ENCODE data around the gene C20orf141.
"Not testable (repeated sequence)": the region's sequence is repeated elsewhere in the genome, so short reads cannot be mapped to it uniquely, and the experiment has no call there.

Gene C20orf141

DNA sequence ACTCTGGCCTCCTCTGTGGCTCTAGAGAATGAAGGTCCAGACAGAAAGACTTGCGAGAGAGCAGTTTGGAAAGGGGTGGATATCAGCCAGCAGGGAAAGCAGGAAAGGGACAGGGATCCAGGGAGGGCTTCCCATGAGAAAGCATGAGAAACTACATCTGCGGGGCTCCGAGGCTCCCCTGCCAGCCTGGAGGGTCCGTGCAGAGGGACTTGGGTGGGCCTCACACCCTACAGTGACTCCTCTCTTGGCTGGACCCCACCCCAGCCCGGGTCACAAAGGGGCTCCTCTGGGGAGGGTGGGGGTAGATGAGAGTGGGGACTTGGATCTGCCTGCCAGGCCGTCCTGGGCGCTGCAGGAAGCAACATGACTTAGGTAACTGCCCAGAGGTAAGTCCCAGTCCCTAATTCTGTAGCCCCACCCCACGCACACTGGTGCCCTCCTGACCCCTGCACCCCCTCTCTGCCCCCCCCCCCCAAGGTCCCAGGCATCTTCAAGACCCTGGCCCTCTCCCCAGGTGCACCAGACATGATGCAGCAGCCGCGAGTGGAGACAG is 1.3 kb downstream of the C20orf141 start, which contains the start of gene TMEM239:
Gene TMEM239 (plus strand): TSS at position 335 of the 553 bp plus-strand sequence. CDS start 191 bp downstream, at position 526.
- DNase-seq (ENCODE audit: insufficient read length) (no peak), FAIRE-seq (no peak)
- no peak for TF ChIP-seq TAF1 (IDR thresholded peaks at IDR 0.05; ENCODE audit: borderline replicate concordance, low read depth, low read length)
- no peak for TF ChIP-seq POLR2AphosphoS5 (IDR thresholded peaks at IDR 0.05; ENCODE audit: low read depth, low read length)
- TF ChIP-seq POLR2A (IDR thresholded peaks at IDR 0.05; ENCODE audit: low read depth, low read length): no peak

DNA sequence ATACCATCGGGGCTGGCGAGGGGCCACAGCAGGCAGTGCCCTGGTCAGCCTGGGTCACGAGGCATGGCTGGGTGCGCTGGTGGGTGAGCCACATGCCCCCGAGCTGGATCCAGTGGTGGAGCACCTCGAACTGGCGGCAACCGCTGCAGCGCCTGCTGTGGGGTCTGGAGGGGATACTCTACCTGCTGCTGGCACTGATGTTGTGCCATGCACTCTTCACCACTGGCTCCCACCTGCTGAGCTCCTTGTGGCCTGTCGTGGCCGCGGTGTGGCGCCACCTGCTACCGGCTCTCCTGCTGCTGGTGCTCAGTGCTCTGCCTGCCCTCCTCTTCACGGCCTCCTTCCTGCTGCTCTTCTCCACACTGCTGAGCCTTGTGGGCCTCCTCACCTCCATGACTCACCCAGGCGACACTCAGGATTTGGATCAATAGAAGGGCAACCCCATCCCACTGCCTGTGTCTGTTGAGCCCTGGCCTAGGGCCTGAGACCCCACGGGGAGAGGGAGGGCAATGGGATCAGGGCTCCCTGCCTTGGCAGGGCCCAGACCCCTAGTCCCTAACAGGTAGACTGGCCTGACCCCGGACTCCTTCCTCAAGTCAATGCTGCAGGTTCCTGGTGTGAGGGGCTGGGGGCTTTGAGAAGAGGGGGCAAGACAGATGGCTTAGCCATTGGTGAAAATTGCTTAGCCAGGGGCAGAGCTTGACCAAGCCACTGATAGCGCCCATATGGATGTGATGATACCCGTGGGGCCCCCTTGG is 2.0 kb downstream of the C20orf141 start:
- FAIRE-seq: no peak
- TF ChIP-seq POLR2A (IDR thresholded peaks at IDR 0.05; ENCODE audit: low read depth, low read length) (no peak), TAF1 (IDR thresholded peaks at IDR 0.05; ENCODE audit: borderline replicate concordance, low read depth, low read length) (no peak), POLR2AphosphoS5 (IDR thresholded peaks at IDR 0.05; ENCODE audit: low read depth, low read length) (no peak)
- no peak for DNase-seq (ENCODE audit: insufficient read length)

DNA sequence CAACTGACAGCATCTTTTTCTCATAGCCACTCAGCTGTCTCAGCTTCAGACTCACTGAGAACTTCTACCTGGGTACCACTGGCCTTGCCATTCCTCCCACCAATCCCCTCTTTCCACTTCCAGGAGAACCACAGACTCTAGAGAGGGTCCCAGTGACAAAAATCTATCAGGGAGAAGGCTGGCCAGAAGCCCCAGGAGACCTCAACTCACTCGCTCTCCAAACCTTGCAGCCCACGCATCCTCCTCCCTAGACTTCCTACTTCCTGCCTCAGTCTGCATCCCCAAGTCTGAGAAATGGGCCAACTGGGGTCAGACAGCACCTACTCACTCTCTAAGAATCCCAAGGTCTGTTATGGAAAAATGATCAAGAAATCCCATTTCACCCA is 2.5 kb downstream of the C20orf141 start:
- no peak for FAIRE-seq
- DNase-seq (ENCODE audit: insufficient read length): no peak
- TF ChIP-seq TAF1 (IDR thresholded peaks at IDR 0.05; ENCODE audit: borderline replicate concordance, low read depth, low read length) (no peak), POLR2AphosphoS5 (IDR thresholded peaks at IDR 0.05; ENCODE audit: low read depth, low read length) (no peak), POLR2A (IDR thresholded peaks at IDR 0.05; ENCODE audit: low read depth, low read length) (no peak)

DNA sequence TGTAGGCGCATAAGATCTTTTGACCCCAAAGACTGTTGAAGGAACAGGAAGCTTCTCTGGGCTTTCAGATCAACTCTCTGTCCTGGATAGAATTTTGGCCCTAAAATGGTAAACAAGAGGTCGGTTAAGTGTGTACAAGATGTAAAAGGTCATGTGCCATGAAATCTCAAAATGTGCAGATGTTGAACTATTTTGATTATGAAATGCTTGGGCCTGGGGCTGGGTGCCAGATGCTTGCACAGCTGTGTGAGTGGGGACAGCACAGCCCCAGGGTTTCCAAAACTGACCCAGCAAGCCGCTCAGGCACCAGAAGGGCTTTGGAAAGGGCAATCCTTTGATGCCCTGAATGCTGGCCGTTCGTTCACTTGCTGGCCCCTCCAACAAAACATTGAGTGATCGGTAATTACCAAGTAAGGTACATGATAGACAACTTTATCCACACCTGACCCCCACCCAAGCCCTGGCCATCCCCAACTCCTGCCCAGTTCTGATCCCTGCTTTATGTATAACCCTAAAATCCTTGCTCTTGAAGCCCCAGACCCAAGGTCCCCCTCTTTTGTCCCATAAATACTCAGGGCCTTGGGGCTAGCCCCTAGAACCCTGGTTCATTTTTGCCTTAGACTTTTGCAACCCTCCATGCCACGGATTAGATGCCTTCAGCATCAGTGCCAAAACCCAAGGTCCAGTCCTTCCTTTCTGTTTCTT is 3.3 kb downstream of the C20orf141 start:
- TF ChIP-seq POLR2AphosphoS5 (IDR thresholded peaks at IDR 0.05; ENCODE audit: low read depth, low read length) (no peak), TAF1 (IDR thresholded peaks at IDR 0.05; ENCODE audit: borderline replicate concordance, low read depth, low read length) (no peak), POLR2A (IDR thresholded peaks at IDR 0.05; ENCODE audit: low read depth, low read length) (no peak)
- FAIRE-seq (no peak), DNase-seq (ENCODE audit: insufficient read length) (no peak)

DNA sequence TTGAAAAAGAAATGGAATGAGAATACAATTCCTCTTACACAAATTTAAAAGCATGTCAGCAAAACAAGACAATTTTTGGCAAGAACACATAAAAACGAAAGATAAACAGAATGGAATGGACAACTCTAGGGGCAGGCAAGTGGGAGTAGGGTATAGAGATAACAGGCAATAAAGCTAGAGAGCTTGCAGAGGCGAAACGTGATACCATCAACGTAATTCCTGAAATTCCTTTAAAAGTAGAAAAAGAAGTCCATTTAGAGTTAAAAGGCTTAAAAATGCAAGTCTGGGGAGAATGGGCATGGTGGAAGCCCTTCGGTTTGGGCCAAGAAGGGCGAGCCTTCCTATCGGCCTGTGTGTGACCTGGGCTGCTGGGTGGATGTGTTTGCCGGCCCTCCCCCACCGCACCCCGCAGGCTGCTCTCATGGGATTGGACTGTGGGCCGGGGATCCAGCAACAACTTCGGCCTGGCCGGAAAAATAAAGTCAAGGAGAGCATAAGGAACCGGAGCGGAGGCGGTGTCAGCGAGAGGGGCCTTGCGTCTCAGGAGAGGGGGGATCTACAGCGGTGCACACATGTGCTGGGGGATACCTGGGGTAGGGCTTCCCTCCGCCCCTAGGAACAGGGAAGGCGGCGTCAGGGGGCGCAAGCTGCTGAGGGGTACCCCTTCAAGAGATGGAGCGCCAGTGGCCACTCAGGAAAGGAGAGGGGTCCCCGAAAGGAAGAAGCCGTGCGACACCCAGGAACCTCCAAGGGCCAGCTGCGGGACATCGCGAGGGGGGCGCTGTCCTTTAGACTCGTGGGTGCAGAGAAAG is 5.5 kb downstream of the C20orf141 start:
- FAIRE-seq (no peak), DNase-seq (ENCODE audit: insufficient read length) (no peak)
- TF ChIP-seq POLR2AphosphoS5 (IDR thresholded peaks at IDR 0.05; ENCODE audit: low read depth, low read length) (no peak), TAF1 (IDR thresholded peaks at IDR 0.05; ENCODE audit: borderline replicate concordance, low read depth, low read length) (no peak), POLR2A (IDR thresholded peaks at IDR 0.05; ENCODE audit: low read depth, low read length) (no peak)

DNA sequence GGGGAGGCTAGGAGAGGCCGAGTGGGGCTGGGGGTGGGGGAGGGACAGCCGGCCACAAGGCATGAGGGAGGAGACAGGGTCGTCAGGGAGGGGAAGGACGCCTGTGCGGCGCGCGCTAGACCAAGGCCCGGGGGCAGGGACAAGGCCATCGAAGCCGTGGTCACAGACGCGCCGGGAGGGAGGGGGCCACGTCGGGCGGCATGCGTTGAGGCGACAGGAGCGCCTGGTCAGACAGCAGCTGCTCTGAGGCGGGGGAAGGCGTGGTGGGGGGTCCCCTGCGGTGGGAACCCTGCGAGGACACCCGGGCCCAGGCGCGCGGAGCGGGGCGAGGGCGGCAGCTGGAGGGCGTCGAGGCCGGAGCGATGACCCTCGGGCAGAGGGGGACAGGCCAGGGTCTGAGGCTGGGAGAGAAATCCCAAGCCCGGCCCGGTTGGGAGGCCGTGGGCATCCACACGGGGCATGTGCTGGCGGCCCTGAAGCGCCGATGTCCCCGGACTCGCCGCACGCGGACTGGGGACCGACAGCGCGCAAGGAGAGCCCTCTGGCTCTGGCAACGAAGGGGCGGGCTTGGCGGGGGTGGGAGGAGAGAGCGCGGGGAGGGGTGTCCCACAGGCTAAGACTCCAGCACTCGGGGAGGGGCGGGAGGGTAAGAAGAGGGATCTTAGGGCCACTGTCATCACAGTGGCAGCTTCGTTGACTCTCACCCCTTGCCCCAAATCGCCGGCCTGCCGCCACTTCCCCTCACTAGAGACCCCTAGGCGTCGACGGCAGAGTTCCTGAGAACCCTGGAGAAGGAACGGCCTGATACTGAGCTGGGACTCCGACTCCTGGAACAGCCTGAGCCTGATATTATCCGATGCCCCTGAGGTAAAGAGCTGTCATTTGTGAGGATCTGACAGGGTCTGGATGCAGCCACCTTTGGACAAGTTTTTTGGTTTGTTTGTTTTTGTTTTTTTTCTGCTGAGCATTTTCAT is 6.4 kb downstream of the C20orf141 start:
- DNase-seq (ENCODE audit: insufficient read length) (no peak), FAIRE-seq (no peak)
- TF ChIP-seq POLR2AphosphoS5 (IDR thresholded peaks at IDR 0.05; ENCODE audit: low read depth, low read length) (no peak), TAF1 (IDR thresholded peaks at IDR 0.05; ENCODE audit: borderline replicate concordance, low read depth, low read length) (no peak)

DNA sequence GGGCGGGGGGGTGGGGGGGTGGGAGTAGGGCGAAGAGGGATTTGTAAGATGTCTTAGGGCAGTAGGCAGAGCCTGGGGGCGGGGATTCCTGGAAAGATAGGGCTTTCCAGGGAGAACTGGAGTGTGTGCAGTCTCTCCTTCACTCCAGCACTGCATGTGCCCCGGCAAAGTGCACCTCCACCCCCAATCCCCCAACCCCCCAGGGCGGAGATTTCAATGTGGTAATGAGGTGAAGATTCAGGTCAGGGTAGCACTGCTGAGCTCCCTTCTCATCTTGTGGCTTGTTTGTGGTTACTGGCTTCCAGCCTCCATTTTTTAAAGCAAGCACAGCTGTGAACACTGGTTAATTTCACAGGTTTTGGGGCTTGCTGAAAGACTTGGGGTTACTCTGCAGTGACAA is 7.3 kb downstream of the C20orf141 start:
- DNase-seq (ENCODE audit: insufficient read length): no peak
- no peak for FAIRE-seq
- TF ChIP-seq POLR2AphosphoS5 (IDR thresholded peaks at IDR 0.05; ENCODE audit: low read depth, low read length) (no peak), TAF1 (IDR thresholded peaks at IDR 0.05; ENCODE audit: borderline replicate concordance, low read depth, low read length) (no peak), POLR2A (IDR thresholded peaks at IDR 0.05; ENCODE audit: low read depth, low read length) (no peak)

DNA sequence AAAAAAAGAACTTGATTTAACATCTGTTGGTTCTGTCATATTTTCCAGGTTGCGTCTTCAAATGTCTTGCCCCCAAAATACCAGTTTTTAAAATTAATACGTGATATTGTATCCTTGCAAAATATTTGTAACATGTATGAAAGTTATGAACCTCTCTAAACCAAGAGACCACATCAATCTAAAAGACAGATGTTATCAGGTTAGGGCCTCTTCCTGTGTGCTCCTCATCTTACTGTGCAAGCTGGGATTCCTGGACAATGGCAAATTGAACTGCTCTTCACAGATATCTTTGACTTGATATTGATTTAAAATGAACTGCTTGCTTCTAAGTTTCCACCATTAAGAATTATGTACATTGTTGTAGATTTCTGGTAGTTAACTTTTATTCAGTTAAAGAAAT is 11.0 kb downstream of the C20orf141 start:
- no peak for FAIRE-seq
- no peak for TF ChIP-seq TAF1 (IDR thresholded peaks at IDR 0.05; ENCODE audit: borderline replicate concordance, low read depth, low read length)
- no peak for TF ChIP-seq POLR2AphosphoS5 (IDR thresholded peaks at IDR 0.05; ENCODE audit: low read depth, low read length)
- DNase-seq (ENCODE audit: insufficient read length): no peak

DNA sequence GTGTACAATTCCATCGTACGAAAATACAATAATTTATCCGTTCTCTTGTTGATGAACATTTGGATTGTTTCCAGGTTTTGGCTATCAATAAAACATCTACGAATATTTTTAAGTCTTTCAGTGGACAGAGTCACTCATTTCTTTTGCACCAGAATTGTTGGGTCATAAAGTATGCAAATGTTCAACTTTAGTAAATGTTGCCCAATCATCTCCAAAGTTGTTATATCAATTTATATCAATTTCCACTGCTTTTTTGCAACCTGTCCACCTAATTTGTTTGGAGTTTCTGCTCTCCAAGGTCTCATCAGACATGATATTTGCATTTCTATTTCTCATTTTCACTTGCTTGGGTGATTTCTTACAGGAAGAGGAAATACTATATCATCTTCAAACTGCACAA is 11.9 kb downstream of the C20orf141 start:
- DNase-seq (ENCODE audit: insufficient read length): no peak
- FAIRE-seq: no peak
- no peak for TF ChIP-seq POLR2AphosphoS5 (IDR thresholded peaks at IDR 0.05; ENCODE audit: low read depth, low read length)
- TF ChIP-seq TAF1 (IDR thresholded peaks at IDR 0.05; ENCODE audit: borderline replicate concordance, low read depth, low read length): no peak
- TF ChIP-seq POLR2A (IDR thresholded peaks at IDR 0.05; ENCODE audit: low read depth, low read length): no peak

DNA sequence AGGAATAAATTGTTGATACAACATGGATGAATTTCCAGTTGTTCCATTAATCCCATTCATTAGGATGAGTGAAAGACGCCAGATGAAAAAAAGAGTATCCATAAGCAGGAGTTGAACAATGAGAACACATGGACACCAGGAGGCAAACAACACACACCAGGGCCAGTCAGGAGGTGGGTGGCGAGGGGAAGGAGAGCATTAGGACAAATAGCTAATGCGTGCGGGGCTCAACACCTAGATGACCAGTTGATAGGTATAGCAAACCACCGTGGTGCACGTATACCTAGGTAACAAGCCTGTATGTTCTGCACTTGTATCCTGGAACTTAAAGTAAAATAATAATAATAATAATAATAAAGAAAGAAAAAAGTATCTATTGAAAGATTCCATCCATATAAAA is 14.6 kb downstream of the C20orf141 start:
- no peak for FAIRE-seq
- TF ChIP-seq POLR2AphosphoS5 (IDR thresholded peaks at IDR 0.05; ENCODE audit: low read depth, low read length): no peak
- no peak for TF ChIP-seq POLR2A (IDR thresholded peaks at IDR 0.05; ENCODE audit: low read depth, low read length)
- no peak for TF ChIP-seq TAF1 (IDR thresholded peaks at IDR 0.05; ENCODE audit: borderline replicate concordance, low read depth, low read length)
- no peak for DNase-seq (ENCODE audit: insufficient read length)

DNA sequence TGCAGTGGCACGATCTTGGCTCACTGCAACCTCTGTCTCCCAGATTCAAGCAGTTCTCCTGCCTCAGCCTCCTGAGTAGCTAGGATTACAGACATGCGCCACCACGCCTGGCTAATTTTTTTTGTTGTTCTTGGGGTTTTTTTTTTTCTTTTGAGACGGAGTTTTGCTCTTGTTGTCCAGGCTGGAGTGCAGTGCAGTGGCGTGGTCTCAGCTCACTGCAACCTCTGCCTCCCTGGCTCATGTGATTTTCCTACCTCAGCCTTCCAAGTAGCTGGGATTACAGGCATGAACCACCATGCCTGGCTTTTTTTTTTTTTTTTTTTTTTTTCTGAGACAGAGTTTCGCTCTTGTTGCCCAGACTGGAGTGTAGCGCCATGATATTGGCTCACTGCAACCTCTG is 16.4 kb downstream of the C20orf141 start:
- FAIRE-seq; DNase-seq (ENCODE audit: insufficient read length): not testable (repeated sequence)

All from GM12892 (cell line).